ENCODE results near the gene ETS1.
A peak's percentile ranks its signal among the peaks of the same experiment; 100 is the strongest.

DNA sequence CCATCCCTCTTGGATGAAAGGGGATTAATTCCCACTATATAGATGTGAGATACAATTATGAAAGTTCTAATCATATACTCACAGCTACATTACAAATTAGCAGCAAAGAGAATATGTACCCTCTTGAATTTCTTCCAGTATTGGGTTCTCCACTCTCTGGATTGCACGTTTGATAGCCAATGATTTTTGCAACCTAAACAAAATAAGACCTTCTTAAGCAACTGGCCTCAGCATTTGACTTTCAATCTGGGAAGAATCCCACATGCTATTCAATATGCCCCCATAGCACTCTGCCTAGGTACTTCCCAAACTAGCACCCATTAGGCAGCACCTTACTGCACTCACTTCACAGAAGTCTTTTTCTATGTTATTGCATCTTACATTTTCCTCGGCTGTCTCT is 55.8 kb downstream of the ETS1 start:
- TF ChIP-seq, protein P1, sequence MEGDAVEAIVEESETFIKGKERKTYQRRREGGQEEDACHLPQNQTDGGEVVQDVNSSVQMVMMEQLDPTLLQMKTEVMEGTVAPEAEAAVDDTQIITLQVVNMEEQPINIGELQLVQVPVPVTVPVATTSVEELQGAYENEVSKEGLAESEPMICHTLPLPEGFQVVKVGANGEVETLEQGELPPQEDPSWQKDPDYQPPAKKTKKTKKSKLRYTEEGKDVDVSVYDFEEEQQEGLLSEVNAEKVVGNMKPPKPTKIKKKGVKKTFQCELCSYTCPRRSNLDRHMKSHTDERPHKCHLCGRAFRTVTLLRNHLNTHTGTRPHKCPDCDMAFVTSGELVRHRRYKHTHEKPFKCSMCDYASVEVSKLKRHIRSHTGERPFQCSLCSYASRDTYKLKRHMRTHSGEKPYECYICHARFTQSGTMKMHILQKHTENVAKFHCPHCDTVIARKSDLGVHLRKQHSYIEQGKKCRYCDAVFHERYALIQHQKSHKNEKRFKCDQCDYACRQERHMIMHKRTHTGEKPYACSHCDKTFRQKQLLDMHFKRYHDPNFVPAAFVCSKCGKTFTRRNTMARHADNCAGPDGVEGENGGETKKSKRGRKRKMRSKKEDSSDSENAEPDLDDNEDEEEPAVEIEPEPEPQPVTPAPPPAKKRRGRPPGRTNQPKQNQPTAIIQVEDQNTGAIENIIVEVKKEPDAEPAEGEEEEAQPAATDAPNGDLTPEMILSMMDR (IDR thresholded peaks at IDR 0.05), result no peak
- no peak for TF ChIP-seq POLR2A (IDR thresholded peaks at IDR 0.05; ENCODE audit: low read length)
- TF ChIP-seq TP53 (CRISPR knock-in tag; IDR thresholded peaks at IDR 0.05), result no peak
- no peak for TF ChIP-seq MYC (IDR thresholded peaks at IDR 0.05; ENCODE audit: borderline replicate concordance, low read length)
- no peak for TF ChIP-seq HDAC2 (IDR thresholded peaks at IDR 0.05)
- no peak for TF ChIP-seq ZFP36 (IDR thresholded peaks at IDR 0.05; ENCODE audit: borderline replicate concordance, partially characterized antibody)
- no peak for TF ChIP-seq RFX5 (IDR thresholded peaks at IDR 0.05)
- TF ChIP-seq KDM1A (IDR thresholded peaks at IDR 0.05; ENCODE audit: low read depth), result no peak
- TF ChIP-seq MAFK (IDR thresholded peaks at IDR 0.05; ENCODE audit: partially characterized antibody), result peak; percentile 44
- TF ChIP-seq JUN (IDR thresholded peaks at IDR 0.05), result no peak
- no peak for TF ChIP-seq BHLHE40 (IDR thresholded peaks at IDR 0.05; ENCODE audit: low read depth, low read length)
- no peak for TF ChIP-seq SMC3 (IDR thresholded peaks at IDR 0.05)
- no peak for TF ChIP-seq EP300 (IDR thresholded peaks at IDR 0.05)
- TF ChIP-seq, protein P2, sequence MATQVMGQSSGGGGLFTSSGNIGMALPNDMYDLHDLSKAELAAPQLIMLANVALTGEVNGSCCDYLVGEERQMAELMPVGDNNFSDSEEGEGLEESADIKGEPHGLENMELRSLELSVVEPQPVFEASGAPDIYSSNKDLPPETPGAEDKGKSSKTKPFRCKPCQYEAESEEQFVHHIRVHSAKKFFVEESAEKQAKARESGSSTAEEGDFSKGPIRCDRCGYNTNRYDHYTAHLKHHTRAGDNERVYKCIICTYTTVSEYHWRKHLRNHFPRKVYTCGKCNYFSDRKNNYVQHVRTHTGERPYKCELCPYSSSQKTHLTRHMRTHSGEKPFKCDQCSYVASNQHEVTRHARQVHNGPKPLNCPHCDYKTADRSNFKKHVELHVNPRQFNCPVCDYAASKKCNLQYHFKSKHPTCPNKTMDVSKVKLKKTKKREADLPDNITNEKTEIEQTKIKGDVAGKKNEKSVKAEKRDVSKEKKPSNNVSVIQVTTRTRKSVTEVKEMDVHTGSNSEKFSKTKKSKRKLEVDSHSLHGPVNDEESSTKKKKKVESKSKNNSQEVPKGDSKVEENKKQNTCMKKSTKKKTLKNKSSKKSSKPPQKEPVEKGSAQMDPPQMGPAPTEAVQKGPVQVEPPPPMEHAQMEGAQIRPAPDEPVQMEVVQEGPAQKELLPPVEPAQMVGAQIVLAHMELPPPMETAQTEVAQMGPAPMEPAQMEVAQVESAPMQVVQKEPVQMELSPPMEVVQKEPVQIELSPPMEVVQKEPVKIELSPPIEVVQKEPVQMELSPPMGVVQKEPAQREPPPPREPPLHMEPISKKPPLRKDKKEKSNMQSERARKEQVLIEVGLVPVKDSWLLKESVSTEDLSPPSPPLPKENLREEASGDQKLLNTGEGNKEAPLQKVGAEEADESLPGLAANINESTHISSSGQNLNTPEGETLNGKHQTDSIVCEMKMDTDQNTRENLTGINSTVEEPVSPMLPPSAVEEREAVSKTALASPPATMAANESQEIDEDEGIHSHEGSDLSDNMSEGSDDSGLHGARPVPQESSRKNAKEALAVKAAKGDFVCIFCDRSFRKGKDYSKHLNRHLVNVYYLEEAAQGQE (IDR thresholded peaks at IDR 0.05), result no peak

Data from A549 (cell line).